H9 (cell line): ENCODE data around the gene OCRL. TPM values are rescaled to one million over a fixed set of nuclear protein-coding genes. Genes with fewer than 3 reads are reported as not detected.

Experiments used
- DNase-seq: peaks from one replicate; pipeline ENCODE4 v3.0.0-alpha.2; 2017
- H2AFZ ChIP-seq: one replicate; pipeline ENCODE4 v1.6.1; 2013; ENCODE audit warnings: mild to moderate bottlenecking, low read length, control low read depth, moderate library complexity
- H2AK5ac ChIP-seq: 2 replicates; pipeline ENCODE4 v1.6.1; 2013; ENCODE audit warnings: low read length, control low read depth, mixed read lengths; ENCODE audit not compliant: insufficient read length
- H2BK120ac ChIP-seq: one replicate; pipeline ENCODE4 v1.6.1; 2013; ENCODE audit warnings: low read depth, mild to moderate bottlenecking, low read length, control low read depth, inconsistent platforms; ENCODE audit not compliant: poor library complexity, severe bottlenecking
- H2BK12ac ChIP-seq: 2 replicates; pipeline ENCODE4 v1.6.1; 2013; ENCODE audit warnings: low read length, control low read depth, mixed read lengths, low read depth; ENCODE audit not compliant: insufficient read length
- H2BK15ac ChIP-seq: 2 replicates; pipeline ENCODE4 v1.6.1; 2013; ENCODE audit warnings: low read depth, low read length, control low read depth
- H2BK20ac ChIP-seq: one replicate; pipeline ENCODE4 v1.6.1; 2013; ENCODE audit warnings: low read depth, mild to moderate bottlenecking, low read length, control low read depth, inconsistent platforms; ENCODE audit not compliant: poor library complexity, severe bottlenecking
- H2BK5ac ChIP-seq: 2 replicates; pipeline ENCODE4 v1.6.1; 2013; ENCODE audit warnings: low read length, control low read depth, mixed read lengths; ENCODE audit not compliant: insufficient read length
- H3K14ac ChIP-seq: 2 replicates; pipeline ENCODE4 v1.6.1; 2013; ENCODE audit warnings: low read length, control low read depth; ENCODE audit not compliant: insufficient read depth
- H3K18ac ChIP-seq: 2 replicates; pipeline ENCODE4 v1.6.1; 2013; ENCODE audit warnings: low read depth, mild to moderate bottlenecking, mixed read lengths, low read length, control low read depth; ENCODE audit not compliant: insufficient read length
- H3K23ac ChIP-seq: 2 replicates; pipeline ENCODE4 v1.6.1; 2013; ENCODE audit warnings: low read length, control low read depth, mixed read lengths, low read depth; ENCODE audit not compliant: insufficient read length
- H3K23me2 ChIP-seq: 2 replicates; pipeline ENCODE4 v1.6.1; 2013; ENCODE audit warnings: low read depth, mild to moderate bottlenecking, mixed read lengths, low read length, control low read depth; ENCODE audit not compliant: insufficient read length, poor library complexity, severe bottlenecking
- H3K27ac ChIP-seq: 2 replicates; pipeline ENCODE4 v1.5.1; 2013; ENCODE audit warnings: low read length, control low read depth, mixed read lengths, low read depth; ENCODE audit not compliant: insufficient read length
- H3K27me3 ChIP-seq: 2 replicates; pipeline ENCODE4 v1.6.1; 2013; ENCODE audit warnings: low read length, control low read depth, inconsistent platforms; ENCODE audit not compliant: insufficient read depth
- H3K4ac ChIP-seq: 2 replicates; pipeline ENCODE4 v1.6.1; 2013; ENCODE audit warnings: low read depth, mild to moderate bottlenecking, control low read depth, inconsistent platforms, low read length, moderate library complexity
- H3K4me1 ChIP-seq: 2 replicates; pipeline ENCODE4 v1.6.1; 2013; ENCODE audit warnings: low read length, control low read depth, inconsistent platforms; ENCODE audit not compliant: insufficient read depth
- H3K4me2 ChIP-seq: 2 replicates; pipeline ENCODE4 v1.6.1; 2013; ENCODE audit warnings: low read length, control low read depth, mixed read lengths; ENCODE audit not compliant: insufficient read length, insufficient read depth
- H3K56ac ChIP-seq: 2 replicates; pipeline ENCODE4 v1.6.1; 2013; ENCODE audit warnings: low read depth, mild to moderate bottlenecking, mixed read lengths, low read length, control low read depth; ENCODE audit not compliant: insufficient read length
- H3K79me1 ChIP-seq: 2 replicates; pipeline ENCODE4 v1.6.1; 2013; ENCODE audit warnings: low read depth, mild to moderate bottlenecking, moderate library complexity, low read length, control low read depth, inconsistent platforms; ENCODE audit not compliant: insufficient read depth, poor library complexity, severe bottlenecking
- H3K79me2 ChIP-seq: 2 replicates; pipeline ENCODE4 v1.6.1; 2013; ENCODE audit warnings: low read length, control low read depth, inconsistent platforms; ENCODE audit not compliant: insufficient read depth
- H3K9ac ChIP-seq: 2 replicates; pipeline ENCODE4 v1.6.1; 2013; ENCODE audit warnings: low read length, control low read depth, mixed read lengths; ENCODE audit not compliant: insufficient read length; ENCODE audit errors: extremely low read depth
- H3K9me3 ChIP-seq: one replicate; pipeline ENCODE4 v1.6.1; 2013; ENCODE audit warnings: low read depth, low read length, inconsistent platforms; ENCODE audit not compliant: control insufficient read depth
- H3T11ph ChIP-seq: one replicate; pipeline ENCODE4 v1.6.1; 2013; ENCODE audit warnings: mild to moderate bottlenecking, low read length, control low read depth, inconsistent platforms
- H4K20me1 ChIP-seq: one replicate; pipeline ENCODE4 v1.6.1; 2013; ENCODE audit not compliant: control insufficient read depth, insufficient read length, insufficient read depth
- H4K5ac ChIP-seq: 2 replicates; pipeline ENCODE4 v1.6.1; 2013; ENCODE audit warnings: low read depth, mild to moderate bottlenecking, mixed read lengths, low read length, control low read depth; ENCODE audit not compliant: insufficient read length
- H4K8ac ChIP-seq: replicated peaks from 2 replicates; pipeline ENCODE4 v1.6.1; 2013; ENCODE audit warnings: low read length, control low read depth, mixed read lengths, low read depth; ENCODE audit not compliant: insufficient read length
- H4K91ac ChIP-seq: 2 replicates; pipeline ENCODE4 v1.6.1; 2013; ENCODE audit warnings: low read depth, mild to moderate bottlenecking, moderate library complexity, mixed read lengths, low read length, control low read depth; ENCODE audit not compliant: insufficient read length
- H3K27ac Mint-ChIP-seq, 3 experiments: 2 replicates in 2 of 3; 3 replicates in 1 of 3; pipeline ENCODE4 v1.8.0; 2020 to 2021; ENCODE audit warnings: mixed read lengths in 3 of 3, mild to moderate bottlenecking in 1 of 3, moderate library complexity in 1 of 3
- H3K27me3 Mint-ChIP-seq: 2 replicates; pipeline ENCODE4 v1.8.0; 2021; ENCODE audit warnings: low read depth, mild to moderate bottlenecking, moderate library complexity, mixed read lengths
- H3K36me3 Mint-ChIP-seq, 3 experiments: 2 replicates in 2 of 3; 3 replicates in 1 of 3; pipeline ENCODE4 v1.8.0; 2020 to 2021; ENCODE audit warnings: low read depth in 3 of 3, mixed read lengths in 3 of 3; ENCODE audit not compliant: insufficient read depth in 1 of 3
- H3K4me1 Mint-ChIP-seq, 2 experiments: 2 replicates each; pipeline ENCODE4 v1.8.0; 2020; ENCODE audit warnings: mixed read lengths in 2 of 2
- H3K4me3 Mint-ChIP-seq, 2 experiments: 2 replicates in 1 of 2; 3 replicates in 1 of 2; pipeline ENCODE4 v1.8.0; 2020 to 2021; ENCODE audit warnings: mild to moderate bottlenecking in 2 of 2, mixed read lengths in 2 of 2, moderate library complexity in 1 of 2
- H3K9me3 Mint-ChIP-seq, 2 experiments: 2 replicates in 1 of 2; 3 replicates in 1 of 2; pipeline ENCODE4 v1.8.0; 2020; ENCODE audit warnings: mild to moderate bottlenecking in 2 of 2, mixed read lengths in 2 of 2, moderate library complexity in 1 of 2
- WGBS: extraction: QIAGEN DNeasy Blood & Tissue Kit; methylation state at CpG from one replicate; pipeline ENCODE4 v1.1.7; 2013; ENCODE audit warnings: missing lambda C conversion rate, low lambda C conversion rate, mixed read lengths; ENCODE audit not compliant: insufficient read length; ENCODE audit errors: extremely low coverage; 5-methylcytosine and 5-hydroxymethylcytosine counted together
- total RNA-seq: library from RNA; stranded (reverse); gene quantifications from 2 replicates; pipeline ENCODE4 v1.2.1, GENCODE V29; 2021
- TF ChIP-seq, protein P1 (sequence below): fragments of 200-600 bp; sonication (generic); conservative IDR thresholded peaks from 3 replicates; pipeline ENCODE4 v1.8.0; 2021; ENCODE audit warnings: antibody characterized with exemption, mild to moderate bottlenecking

OCRL gene
- total RNA-seq, 1 experiment from 2014 or later: 31.4 TPM

DNA sequence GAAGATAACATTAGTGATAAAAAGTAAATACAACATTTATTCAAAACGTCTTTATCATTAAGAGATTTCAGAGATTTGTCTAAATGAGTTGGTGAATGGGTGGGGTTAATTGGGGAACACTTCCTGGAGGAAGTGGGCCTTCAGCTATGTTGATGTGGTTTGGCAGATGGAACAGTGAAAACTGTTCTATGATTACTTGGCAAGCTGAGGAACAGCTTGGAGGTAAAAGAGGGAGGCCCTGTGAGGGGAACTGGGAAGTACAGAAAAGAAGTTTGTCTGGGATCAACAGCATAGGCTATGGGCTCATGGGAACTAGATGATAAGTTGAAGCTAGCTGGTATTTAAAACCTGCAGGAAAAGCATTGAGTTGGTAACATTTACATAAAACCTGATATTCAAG, 26.0 kb downstream of the OCRL start:
- no peaks in the 10 kb centered on the region for H3K79me2 ChIP-seq
- H3K56ac ChIP-seq: no peak overlapping the region
- peaks cover 38 to 77% (median 68%) of the 10 kb centered on the region in 3 experiments for H3K36me3 Mint-ChIP-seq
- H3K4me1 ChIP-seq: no peaks in the 10 kb centered on the region
- H3K14ac ChIP-seq: no peak overlapping the region
- H3K4me1 Mint-ChIP-seq: peaks cover 10 to 12% of the 10 kb centered on the region in 2 experiments
- H3K27ac ChIP-seq: no peak overlapping the region
- H3K79me1 ChIP-seq: no peaks in the 10 kb centered on the region
- no peak overlapping the region for H3K9ac ChIP-seq
- no peaks in the 10 kb centered on the region for H3K23me2 ChIP-seq
- H3K4me2 ChIP-seq: no peak overlapping the region
- no peak overlapping the region for H3K4ac ChIP-seq
- no peak for DNase-seq
- no peak overlapping the region for H2BK20ac ChIP-seq
- H3T11ph ChIP-seq: no peak overlapping the region
- TF ChIP-seq, protein P1, sequence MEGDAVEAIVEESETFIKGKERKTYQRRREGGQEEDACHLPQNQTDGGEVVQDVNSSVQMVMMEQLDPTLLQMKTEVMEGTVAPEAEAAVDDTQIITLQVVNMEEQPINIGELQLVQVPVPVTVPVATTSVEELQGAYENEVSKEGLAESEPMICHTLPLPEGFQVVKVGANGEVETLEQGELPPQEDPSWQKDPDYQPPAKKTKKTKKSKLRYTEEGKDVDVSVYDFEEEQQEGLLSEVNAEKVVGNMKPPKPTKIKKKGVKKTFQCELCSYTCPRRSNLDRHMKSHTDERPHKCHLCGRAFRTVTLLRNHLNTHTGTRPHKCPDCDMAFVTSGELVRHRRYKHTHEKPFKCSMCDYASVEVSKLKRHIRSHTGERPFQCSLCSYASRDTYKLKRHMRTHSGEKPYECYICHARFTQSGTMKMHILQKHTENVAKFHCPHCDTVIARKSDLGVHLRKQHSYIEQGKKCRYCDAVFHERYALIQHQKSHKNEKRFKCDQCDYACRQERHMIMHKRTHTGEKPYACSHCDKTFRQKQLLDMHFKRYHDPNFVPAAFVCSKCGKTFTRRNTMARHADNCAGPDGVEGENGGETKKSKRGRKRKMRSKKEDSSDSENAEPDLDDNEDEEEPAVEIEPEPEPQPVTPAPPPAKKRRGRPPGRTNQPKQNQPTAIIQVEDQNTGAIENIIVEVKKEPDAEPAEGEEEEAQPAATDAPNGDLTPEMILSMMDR: no peak
- no peak overlapping the region for H3K18ac ChIP-seq
- WGBS: no CpG with 5 or more reads among the region's 1 CpG
- H4K20me1 ChIP-seq: no peaks in the 10 kb centered on the region
- H4K91ac ChIP-seq: no peak overlapping the region
- no peaks in the 10 kb centered on the region; a peak in 1 of 5 replicates for H3K9me3 Mint-ChIP-seq
- H3K4me3 Mint-ChIP-seq: no peak overlapping the region
- no peak overlapping the region for H3K23ac ChIP-seq
- no peak overlapping the region for H2BK120ac ChIP-seq
- no peak overlapping the region for H2AFZ ChIP-seq
- H3K27ac Mint-ChIP-seq: peak overlapping the region in 1 of 3 experiments; percentile 82; a peak in 2 of 7 replicates
- no peak overlapping the region for H2BK15ac ChIP-seq
- H2BK12ac ChIP-seq: no peak overlapping the region
- no peaks in the 10 kb centered on the region for H3K27me3 Mint-ChIP-seq
- no peaks in the 10 kb centered on the region for H3K27me3 ChIP-seq
- no peak overlapping the region for H2AK5ac ChIP-seq
- H2BK5ac ChIP-seq: no peak overlapping the region
- no peak overlapping the region for H4K5ac ChIP-seq
- no peak overlapping the region for H4K8ac ChIP-seq
- H3K9me3 ChIP-seq: no peaks in the 10 kb centered on the region
